IMR-90 (cell line): Measurements from ENCODE around the gene GSTO1. TPM values are rescaled to one million over a fixed set of nuclear protein-coding genes. Genes with fewer than 3 reads are reported as not detected.

Experiments used
- ATAC-seq: fragments of 200-7000 bp; cut with Tn5 transposase; 2 replicates; pipeline ENCODE4 v1.9.1; 2020; ENCODE audit warnings: low read depth, mild to moderate bottlenecking, moderate library complexity
- BruUV-seq: library from RNA; stranded (reverse); fragments of 400-500 nt; replicated peaks from 2 replicates; lab custom pipeline; 2021; lab: Mats Ljungman, UMichigan
- CTCF ChIA-PET: fragments of 300-600 bp; formaldehyde crosslinking; extraction: SDS; loops from one replicate; lab custom pipeline; 2021; ENCODE audit warnings: antibody characterized with exemption; lab: Yijun Ruan, JAX
- POLR2A ChIA-PET: fragments of 300-600 bp; sonication (Branson Sonifier 250); formaldehyde crosslinking; loops from one replicate; lab custom pipeline; 2022; ENCODE audit warnings: antibody characterized with exemption; ENCODE audit not compliant: unreplicated experiment; lab: Charles Lee
- DNase-seq: peaks from one replicate; pipeline ENCODE4 v3.0.0; 2013
- H2AFZ ChIP-seq: replicated peaks from 2 replicates; pipeline ENCODE3; 2013; ENCODE audit warnings: low read length, mild to moderate bottlenecking; ENCODE audit not compliant: poor library complexity
- H2AK5ac ChIP-seq: 2 replicates; pipeline ENCODE4 v1.6.1; 2013; ENCODE audit warnings: low read depth, low read length, inconsistent platforms
- H2AK9ac ChIP-seq: replicated peaks from 2 replicates; pipeline ENCODE3; 2013; ENCODE audit warnings: mild to moderate bottlenecking, low read depth, low read length, moderate library complexity; ENCODE audit not compliant: poor library complexity
- H2BK120ac ChIP-seq: 2 replicates; pipeline ENCODE4 v1.6.1; 2013; ENCODE audit warnings: low read depth, low read length, inconsistent platforms
- H2BK15ac ChIP-seq: 3 replicates; pipeline ENCODE4 v1.6.1; 2013; ENCODE audit warnings: low read depth, low read length, inconsistent platforms
- H2BK20ac ChIP-seq: 2 replicates; pipeline ENCODE4 v1.6.1; 2013; ENCODE audit warnings: low read depth, mild to moderate bottlenecking, inconsistent platforms, low read length, moderate library complexity
- H2BK5ac ChIP-seq: 2 replicates; pipeline ENCODE4 v1.6.1; 2013; ENCODE audit warnings: mild to moderate bottlenecking, low read depth, low read length, inconsistent platforms; ENCODE audit not compliant: poor library complexity, severe bottlenecking
- H3K14ac ChIP-seq: replicated peaks from 2 replicates; pipeline ENCODE4 v1.6.1; 2013; ENCODE audit warnings: low read depth, low read length, inconsistent platforms
- H3K18ac ChIP-seq: 2 replicates; pipeline ENCODE4 v1.6.1; 2013; ENCODE audit warnings: low read depth, low read length, control low read depth
- H3K23ac ChIP-seq: 2 replicates; pipeline ENCODE4 v1.6.1; 2013; ENCODE audit warnings: low read depth, low read length, inconsistent platforms
- H3K27ac ChIP-seq: 2 replicates; pipeline ENCODE4 v1.5.1; 2013; ENCODE audit warnings: mild to moderate bottlenecking, control low read depth, low read length; ENCODE audit not compliant: insufficient read depth
- H3K27me3 ChIP-seq: 2 replicates; pipeline ENCODE4 v1.6.1; 2013; ENCODE audit warnings: low read length; ENCODE audit not compliant: control insufficient read depth, insufficient read depth
- H3K36me3 ChIP-seq: 2 replicates; pipeline ENCODE4 v1.6.1; 2013; ENCODE audit warnings: low read length, mixed read lengths; ENCODE audit not compliant: control insufficient read depth, insufficient read depth
- H3K4ac ChIP-seq: 2 replicates; pipeline ENCODE4 v1.6.1; 2013; ENCODE audit warnings: low read depth, low read length, inconsistent platforms
- H3K4me1 ChIP-seq: 2 replicates; pipeline ENCODE4 v1.6.1; 2013; ENCODE audit warnings: low read length, mixed read lengths; ENCODE audit not compliant: control insufficient read depth, insufficient read depth
- H3K4me2 ChIP-seq: 2 replicates; pipeline ENCODE4 v1.6.1; 2013; ENCODE audit warnings: low read depth, mild to moderate bottlenecking, control low read depth, low read length, moderate library complexity
- H3K4me3 ChIP-seq: 2 replicates; pipeline ENCODE4 v1.5.1; 2013; ENCODE audit warnings: low read depth, mild to moderate bottlenecking, control low read depth, low read length, moderate library complexity; ENCODE audit not compliant: insufficient read depth
- H3K56ac ChIP-seq: 2 replicates; pipeline ENCODE4 v1.6.1; 2013; ENCODE audit warnings: low read length, inconsistent platforms; ENCODE audit not compliant: insufficient read depth; ENCODE audit errors: extremely low read depth
- H3K79me1 ChIP-seq, 2 experiments: 2 replicates each; pipeline ENCODE4 v1.6.1; 2013; ENCODE audit warnings: low read length in 2 of 2, inconsistent platforms in 1 of 2, low read depth in 1 of 2
- H3K9ac ChIP-seq: 2 replicates; pipeline ENCODE4 v1.6.1; 2013; ENCODE audit warnings: low read depth, low read length, control low read depth
- H3K9me1 ChIP-seq: 2 replicates; pipeline ENCODE4 v1.6.1; 2013; ENCODE audit warnings: low read length, inconsistent platforms; ENCODE audit not compliant: insufficient read depth
- H3K9me3 ChIP-seq: 2 replicates; pipeline ENCODE4 v1.6.1; 2013; ENCODE audit warnings: low read length; ENCODE audit not compliant: control insufficient read depth, insufficient read depth
- H4K20me1 ChIP-seq: 2 replicates; pipeline ENCODE4 v1.6.1; 2013; ENCODE audit warnings: low read length, inconsistent platforms; ENCODE audit not compliant: insufficient read depth
- H4K5ac ChIP-seq: 2 replicates; pipeline ENCODE4 v1.6.1; 2013; ENCODE audit warnings: mild to moderate bottlenecking, low read depth, low read length, control low read depth
- H4K8ac ChIP-seq, 2 experiments: 2 replicates each; pipeline ENCODE4 v1.6.1; 2013; ENCODE audit warnings: low read depth in 2 of 2, low read length in 2 of 2, control low read depth in 1 of 2, inconsistent platforms in 1 of 2
- H4K91ac ChIP-seq: 2 replicates; pipeline ENCODE4 v1.6.1; 2013; ENCODE audit warnings: low read depth, low read length, inconsistent platforms; ENCODE audit not compliant: insufficient read depth
- MAZ ChIP-seq: IDR thresholded peaks from 2 replicates; pipeline ENCODE4 v1.6.1; 2012; ENCODE audit warnings: low read depth, mild to moderate bottlenecking, low read length, improper control_type of control experiment, moderate library complexity, borderline replicate concordance
- POLR2A ChIP-seq: IDR thresholded peaks from 2 replicates; pipeline ENCODE4 v1.6.1; 2012; ENCODE audit warnings: mild to moderate bottlenecking, low read depth, low read length
- WGBS, 2 experiments: methylation state at CpG; one replicate each; pipeline versions ENCODE4 v1.1.5 to v1.1.7; 2013; ENCODE audit warnings: missing lambda C conversion rate in 2 of 2; ENCODE audit not compliant: insufficient read length in 1 of 2; ENCODE audit errors: extremely low coverage in 2 of 2; 5-methylcytosine and 5-hydroxymethylcytosine counted together
- dilution Hi-C: fragments of 300-500 bp; cut with HindIII; formaldehyde crosslinking; loops from one replicate; pipeline ENCODE4 v1.14.3; 2018; ENCODE audit warnings: low sequenced_read_pairs; ENCODE audit not compliant: unreplicated experiment
- in situ Hi-C: fragments of 300-500 bp; cut with MboI; formaldehyde crosslinking; loops from 3 replicates; pipeline ENCODE4 v1.14.3; 2019; ENCODE audit warnings: low sequenced_read_pairs, inconsistent platforms, mixed read lengths
- intact Hi-C: fragments of 100-400 bp; cut with micrococcal nuclease; formaldehyde crosslinking; loops from 2 replicates; pipeline ENCODE4 v1.10.0; 2022
- polyA plus RNA-seq, 3 experiments: library from polyadenylated mRNA; depleted of rRNA; stranded (reverse); fragments of >200 nt; gene quantifications; 2 replicates each; pipeline ENCODE4 v1.2.3, GENCODE V29; 2012; ENCODE audit warnings: low replicate concordance in 1 of 3
- total RNA-seq: library from RNA; depleted of rRNA; stranded (reverse); fragments of >200 nt; gene quantifications from 2 replicates; pipeline ENCODE4 v1.2.3, GENCODE V29; 2012

The GSTO1 gene
- total and polyA plus RNA-seq, 2 of the 4 experiments (the other 2 are of a cell fraction), result 186 to 258 TPM

DNA sequence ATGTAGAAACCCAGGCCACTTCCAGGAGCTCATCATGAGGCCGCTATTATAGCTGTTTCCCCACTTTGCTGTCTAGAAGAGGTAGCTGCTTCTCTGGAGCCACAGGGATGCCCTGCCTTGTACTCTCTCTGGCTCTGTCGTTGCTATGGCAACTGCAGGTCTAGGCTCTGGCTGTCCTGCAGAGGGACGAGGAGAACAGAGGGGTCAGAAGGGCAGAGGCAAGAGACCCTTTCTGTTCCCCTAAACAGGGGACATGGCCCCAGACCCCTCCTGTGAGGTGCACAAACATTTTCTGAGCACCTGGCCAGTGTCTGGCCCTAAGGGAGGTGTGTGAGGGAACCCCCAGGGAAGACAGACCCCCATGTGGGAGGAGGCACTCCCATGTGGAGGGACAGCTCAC lies 52.2 kb downstream of the GSTO1 start:
- Histone ChIP-seq H3K4me1 (peaks cover 18% of the 10 kb centered on the region), H3K79me1 (peaks cover 17 to 62% of the 10 kb centered on the region in 2 experiments), H3K56ac (no peak overlapping the region), H2BK15ac (no peak overlapping the region; the same call in 2 of the 3 replicates), H4K8ac (no peak overlapping the region), H3K4ac (0 out of 2 replicates have a peak overlapping the region, but pooled peaks have one; percentile 11), H3K9me3 (no peaks in the 10 kb centered on the region), H3K27ac (no peak overlapping the region), H2AK9ac (no peak overlapping the region), H2BK120ac (no peak overlapping the region), H3K4me3 (no peak overlapping the region), H3K9me1 (peaks cover 30% of the 10 kb centered on the region), H4K91ac (no peak overlapping the region), H2AK5ac (no peak overlapping the region), H3K36me3 (peaks cover 13% of the 10 kb centered on the region), H2AFZ (no peak overlapping the region), H3K4me2 (no peak overlapping the region), H3K23ac (no peak overlapping the region), H3K27me3 (no peaks in the 10 kb centered on the region), H2BK5ac (no peak overlapping the region), H4K5ac (no peak overlapping the region), H3K18ac (no peak overlapping the region), H3K9ac (no peak overlapping the region), H4K20me1 (peaks cover 13% of the 10 kb centered on the region), H3K14ac (no peak overlapping the region), H2BK20ac (no peak overlapping the region)
- in situ Hi-C loops (no loop called here), intact Hi-C loops (no loop called here), dilution Hi-C loops (no loop called here)
- ChIA-PET POLR2A (no interaction called here), CTCF (interaction anchor here (0.8 to 2.0 kb wide), 5 partner anchors 12 to 32 kb away, joined by 3 to 5 read pairs (median 3); partner anchors contain the start of gene ITPRIP)
- DNase-seq (no peak), ATAC-seq (no peak)
- BruUV-seq, result no TSS peak
- WGBS, 2 experiments, result no CpG with 5 or more reads among the region's 3 CpGs
- TF ChIP-seq MAZ, result no peak
- TF ChIP-seq POLR2A, result 0 out of 2 replicates have a peak, but pooled peaks have one; percentile 12
